Activated gamma-delta T cell (primary cell): Measurements from ENCODE around the gene HES5.
A peak's percentile ranks its signal among the peaks of the same experiment; 100 is the strongest.

Source experiments
- DNase-seq: peaks from one replicate; lab custom pipeline; 2025; lab: John Stamatoyannopoulos, UW

The HES5 gene

DNA sequence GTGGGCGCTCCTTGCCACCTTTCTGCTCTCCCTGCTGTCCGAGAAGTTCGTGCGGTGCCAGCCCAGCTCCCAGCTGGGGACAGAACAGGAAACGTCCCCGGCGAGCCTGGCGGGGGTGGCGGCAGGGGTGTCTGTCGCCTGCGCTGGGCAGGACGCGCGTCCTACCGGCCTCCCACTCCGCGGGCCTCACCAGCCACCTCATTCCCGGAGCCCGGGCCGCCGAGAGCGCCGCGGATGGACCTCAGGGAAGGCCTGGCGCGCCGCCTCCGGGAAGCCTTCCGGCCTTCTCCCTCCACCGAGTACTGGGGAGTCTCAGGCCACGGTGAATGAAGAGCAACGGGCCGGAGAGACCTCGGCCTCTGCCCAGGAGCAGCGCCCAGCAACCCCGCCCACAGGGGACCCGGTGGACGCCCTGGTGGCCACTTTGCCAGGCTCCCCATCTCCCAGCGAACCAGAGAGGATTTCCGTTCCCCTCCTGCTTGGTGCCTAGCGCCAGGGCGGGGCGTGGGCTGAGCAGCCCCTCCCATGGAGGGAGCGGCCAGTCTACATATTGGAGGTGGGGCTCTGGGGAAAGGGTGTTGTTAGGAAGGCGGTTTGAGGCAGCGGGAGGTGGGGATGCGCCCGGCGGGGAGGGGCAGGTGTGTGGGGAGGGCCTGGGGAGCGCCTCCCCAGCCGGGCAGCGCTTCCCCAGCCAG lies 16.6 kb upstream of the HES5 start:
- DNase-seq: peak; percentile 76

DNA sequence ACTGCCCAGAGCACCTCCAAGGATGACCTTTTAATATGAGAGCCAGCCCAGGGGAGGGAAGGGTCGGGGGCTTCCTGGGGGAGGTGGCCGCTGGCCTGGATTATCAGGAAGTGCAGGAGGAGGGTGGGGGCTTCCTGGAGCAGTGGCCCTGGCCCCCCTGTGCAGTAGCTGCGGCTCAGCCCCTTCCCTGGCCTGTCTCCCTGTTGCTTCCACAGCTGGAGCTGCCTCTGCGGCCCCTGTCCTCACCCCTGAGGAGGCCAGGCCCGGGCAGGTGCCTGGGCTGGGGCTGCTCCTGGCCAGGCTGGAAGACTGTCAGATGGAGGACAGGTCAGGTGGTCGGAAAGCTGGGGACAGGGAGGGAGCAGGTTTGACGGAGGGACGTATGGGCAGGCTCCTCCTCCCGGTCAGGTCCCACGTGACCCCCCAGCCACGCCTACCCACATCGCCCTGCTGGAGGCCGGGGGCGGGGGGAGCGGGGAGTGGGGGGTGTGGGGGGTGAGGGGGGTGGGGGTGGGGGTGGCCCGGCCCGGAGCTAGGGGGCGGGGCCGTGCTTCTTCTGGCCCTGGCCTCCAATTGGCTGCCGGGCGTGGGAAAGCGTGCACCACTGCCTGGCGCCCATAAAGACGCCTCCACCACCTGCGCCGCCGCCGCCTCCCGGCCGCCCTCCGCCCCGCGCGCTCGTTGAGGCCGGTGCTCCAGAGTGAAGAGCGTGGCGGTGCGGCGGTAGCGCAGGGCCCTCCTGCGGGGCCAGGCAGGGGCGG lies 15.9 kb upstream of the HES5 start:
- DNase-seq: peak; percentile 89

DNA sequence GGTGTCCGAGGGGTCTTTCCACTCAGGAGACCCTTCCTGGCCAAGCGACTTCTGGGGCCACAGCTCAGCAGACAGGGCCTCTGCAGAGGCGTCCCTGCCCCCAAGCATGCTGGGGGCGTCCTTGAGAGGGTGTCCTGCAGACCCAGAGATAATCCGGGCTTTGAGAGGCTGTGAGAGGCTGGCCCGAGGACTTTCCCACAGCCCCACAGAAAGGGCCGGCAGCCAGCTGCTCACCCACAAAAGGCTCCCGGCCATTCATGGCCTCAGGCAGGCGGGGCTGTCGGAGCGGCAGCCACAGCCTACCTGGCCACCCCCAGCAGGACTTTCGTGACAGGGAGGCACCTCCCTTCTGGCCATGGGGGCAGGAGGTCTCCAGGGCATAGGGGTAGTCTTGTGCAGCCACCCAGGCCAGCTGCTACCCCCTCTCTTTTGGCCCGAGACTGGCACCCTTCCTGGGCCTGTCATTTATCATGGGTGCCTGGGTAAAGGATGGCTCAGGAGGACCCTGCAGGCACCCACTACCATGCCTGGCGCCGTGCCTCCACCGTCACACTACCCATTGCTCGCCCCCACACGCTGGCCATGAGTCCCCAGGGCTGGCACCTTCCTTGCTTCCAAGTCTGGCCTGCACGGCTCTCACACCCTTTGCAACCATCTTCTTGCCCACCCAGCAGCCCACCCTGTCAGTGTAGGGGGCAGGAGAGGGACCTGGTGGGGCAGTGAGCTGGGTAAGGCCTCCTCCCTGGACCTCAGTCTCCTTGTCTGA lies 15.0 kb upstream of the HES5 start:
- no peak for DNase-seq

DNA sequence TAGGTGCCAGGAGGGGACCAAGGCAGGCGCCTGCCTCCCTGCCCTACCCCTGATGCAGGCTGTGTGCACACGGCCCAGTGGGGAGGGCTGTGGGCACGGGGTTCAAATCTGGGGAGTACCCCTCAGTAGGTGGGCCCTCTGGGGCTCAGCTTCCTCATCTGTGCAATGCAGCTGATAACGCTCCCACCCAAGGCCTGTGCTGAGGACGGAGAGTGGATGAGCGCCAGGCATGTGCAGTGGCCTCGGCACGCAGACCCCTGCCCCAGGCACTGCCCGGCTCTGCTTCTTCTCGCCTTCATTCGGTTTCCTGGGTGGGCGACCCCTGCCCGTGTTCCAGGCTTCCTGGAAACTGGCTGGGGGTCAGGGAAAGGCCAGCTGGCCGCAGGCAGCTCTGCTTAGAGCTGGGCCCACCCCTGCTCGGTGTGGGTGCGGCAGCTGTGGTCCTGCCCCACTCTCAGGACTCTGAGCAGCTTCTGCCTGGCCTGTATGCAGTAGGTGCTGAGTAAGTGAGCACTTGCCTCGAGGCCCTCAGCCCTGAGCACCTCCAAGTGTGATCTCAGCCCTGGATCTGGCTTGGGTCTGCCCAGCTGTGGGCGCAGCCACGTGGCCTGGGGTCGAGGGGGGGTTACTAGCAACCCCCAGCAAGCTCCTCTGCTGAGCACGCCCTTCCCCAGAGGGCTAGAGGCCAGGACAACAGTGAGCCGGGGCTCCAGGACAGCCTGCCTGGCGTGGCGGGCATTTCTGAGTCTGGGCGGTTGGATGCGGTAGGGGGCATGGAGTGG lies 14.2 kb upstream of the HES5 start:
- no peak for DNase-seq

DNA sequence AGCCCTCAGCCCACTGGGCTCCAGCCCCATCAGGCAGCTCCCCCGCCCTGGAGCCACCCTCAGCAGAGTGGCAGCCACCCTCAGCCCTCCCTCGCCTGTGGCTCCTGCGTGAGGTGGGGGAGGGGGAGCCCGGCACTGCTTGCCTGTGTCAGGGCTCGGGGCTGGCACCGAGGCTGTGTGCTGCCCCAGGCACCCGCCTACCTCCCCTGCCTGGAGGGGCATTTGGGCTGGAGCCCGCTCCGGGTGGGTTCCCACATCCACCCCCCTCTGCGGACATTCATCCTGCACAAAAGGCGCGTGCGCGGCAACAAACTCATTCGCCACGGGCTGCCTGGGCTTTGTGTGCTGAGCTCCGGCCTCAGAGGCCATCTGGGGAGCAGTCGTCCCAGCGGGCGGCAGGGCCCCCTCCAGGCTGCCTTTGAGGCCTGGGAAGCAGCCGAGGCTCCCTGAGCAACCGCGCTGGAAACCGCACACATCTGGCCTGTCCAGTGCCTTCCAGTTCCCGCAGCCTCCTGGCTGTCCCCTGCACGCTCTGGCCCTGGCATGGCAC lies 13.6 kb upstream of the HES5 start:
- no peak for DNase-seq

DNA sequence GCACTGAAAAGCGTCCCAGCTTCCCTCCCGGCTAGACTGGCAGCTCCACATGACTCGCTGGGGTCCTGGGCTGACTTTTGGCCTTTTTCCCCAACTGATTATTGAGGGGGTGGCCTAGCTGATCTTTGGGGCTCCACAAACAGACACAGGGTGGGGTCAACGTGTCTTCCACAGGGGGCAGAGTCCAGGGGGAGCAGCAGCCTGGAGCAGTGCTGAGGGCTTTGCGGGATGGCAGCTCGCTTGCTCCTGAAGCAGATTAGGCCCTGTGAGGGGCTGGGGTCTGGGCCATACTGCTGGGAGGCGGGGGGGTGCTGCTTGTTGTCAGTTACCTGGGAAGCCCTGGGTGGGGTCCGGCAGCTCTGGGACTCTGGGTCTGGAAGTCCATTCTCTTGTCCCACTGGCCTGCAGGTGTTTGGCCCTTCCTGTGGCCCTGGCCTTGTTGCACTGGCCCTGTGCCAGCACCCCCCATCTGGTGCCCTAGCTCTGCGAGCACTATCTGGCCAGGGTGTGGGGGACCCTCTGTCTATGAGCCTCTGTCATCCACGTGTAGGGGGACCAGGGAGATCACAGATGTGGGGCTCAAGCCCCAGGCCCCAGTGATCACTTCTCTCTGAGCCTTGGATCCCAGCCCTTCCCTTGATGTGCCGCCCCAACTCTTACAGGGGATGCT lies 12.3 kb upstream of the HES5 start:
- no peak for DNase-seq

- no peak for DNase-seq
Observed at GRCh38 chr1:2541619-2542245, 11.7 kb upstream of the HES5 start.

GRCh38 chr1:2540816-2541492 lies 10.9 kb upstream of the HES5 start:
- DNase-seq: no peak

DNA sequence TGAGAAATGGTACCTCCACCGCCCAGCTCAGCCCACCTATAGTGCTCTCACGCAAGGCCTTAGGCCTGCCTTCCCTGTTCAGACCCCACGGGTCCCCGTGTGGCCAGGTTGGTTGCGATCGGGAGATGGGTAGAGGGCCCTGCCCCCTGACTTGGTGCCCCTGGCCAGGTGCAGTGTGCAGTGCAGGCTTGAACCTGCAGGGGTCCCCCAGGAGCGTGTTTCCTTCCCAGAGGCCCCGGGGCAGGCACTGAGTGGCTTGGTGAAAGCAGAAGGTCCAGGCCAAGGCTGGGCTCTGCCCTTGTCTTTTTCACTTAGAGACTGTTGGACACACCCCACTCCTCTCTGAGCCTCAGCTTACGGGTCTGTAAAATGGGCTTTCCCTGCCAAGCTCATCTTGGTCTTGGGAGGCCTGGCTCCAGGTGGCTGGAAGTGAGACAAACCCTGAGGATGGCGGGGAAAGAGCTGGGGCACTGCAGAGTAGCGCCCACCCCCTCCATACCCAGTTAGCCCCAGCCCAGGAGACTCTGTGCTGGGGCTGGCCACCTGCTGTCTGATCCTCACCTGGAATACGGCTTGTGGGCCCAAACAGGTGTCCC lies 9.3 kb upstream of the HES5 start:
- no peak for DNase-seq

DNA sequence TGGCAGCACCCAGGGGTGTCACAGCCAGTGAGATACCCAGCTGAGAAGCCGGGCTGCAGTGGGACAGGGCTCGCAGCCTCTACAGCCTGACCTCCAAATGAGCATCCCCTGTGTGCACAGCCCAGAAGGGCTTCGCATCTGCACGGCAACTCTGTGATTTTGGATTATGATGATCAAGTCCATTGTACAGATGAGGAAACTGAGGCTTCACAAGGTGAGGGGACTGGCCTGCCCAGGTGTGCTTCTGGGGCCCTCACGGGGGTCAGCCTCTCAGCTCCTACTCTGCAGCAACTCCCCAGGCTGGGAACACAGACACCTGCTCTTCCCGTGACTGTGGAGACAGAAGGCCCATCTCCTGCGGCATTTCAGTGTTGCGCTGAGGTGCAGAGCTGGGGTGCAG lies 8.8 kb upstream of the HES5 start:
- DNase-seq: no peak

DNA sequence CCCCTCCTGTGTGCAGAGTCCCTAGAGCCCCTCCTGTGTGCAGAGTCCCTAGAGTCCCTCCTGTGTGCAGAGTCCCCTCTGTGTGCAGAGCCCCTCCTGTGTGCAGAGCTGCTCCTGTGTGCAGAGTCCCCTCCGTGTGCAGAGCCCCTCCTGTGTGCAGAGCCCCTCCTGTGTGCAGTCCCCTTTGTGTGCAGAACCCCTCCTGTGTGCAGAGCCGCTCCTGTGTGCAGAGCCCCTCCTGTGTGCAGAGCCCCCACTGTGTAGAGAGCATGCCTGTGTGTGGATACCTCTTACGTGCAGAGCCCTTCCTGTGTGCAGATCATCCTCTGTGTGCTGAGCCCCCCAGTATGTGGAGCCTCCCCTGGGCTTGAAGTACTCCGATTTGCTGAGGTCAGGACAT lies 8.3 kb upstream of the HES5 start:
- no peak for DNase-seq

DNA sequence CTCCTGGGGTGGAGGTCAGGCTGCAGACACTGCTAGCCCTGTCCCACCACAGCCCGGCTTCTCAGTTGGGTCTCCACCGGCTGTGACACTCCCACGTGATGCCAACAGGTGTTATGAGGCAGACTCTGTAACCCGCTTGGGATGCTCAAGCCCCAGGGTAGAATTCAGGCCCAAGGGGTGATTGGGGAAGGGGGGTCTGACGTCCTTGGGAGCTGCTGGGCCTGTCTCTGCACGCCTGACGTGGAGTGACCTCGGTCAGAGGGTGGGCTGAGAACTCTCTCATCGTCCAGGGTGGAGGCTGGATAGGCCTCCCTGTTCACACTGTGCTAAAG lies 7.7 kb upstream of the HES5 start:
- no peak for DNase-seq

- DNase-seq: no peak
Observed at GRCh38 chr1:2535981-2536380, 5.9 kb upstream of the HES5 start.

DNA sequence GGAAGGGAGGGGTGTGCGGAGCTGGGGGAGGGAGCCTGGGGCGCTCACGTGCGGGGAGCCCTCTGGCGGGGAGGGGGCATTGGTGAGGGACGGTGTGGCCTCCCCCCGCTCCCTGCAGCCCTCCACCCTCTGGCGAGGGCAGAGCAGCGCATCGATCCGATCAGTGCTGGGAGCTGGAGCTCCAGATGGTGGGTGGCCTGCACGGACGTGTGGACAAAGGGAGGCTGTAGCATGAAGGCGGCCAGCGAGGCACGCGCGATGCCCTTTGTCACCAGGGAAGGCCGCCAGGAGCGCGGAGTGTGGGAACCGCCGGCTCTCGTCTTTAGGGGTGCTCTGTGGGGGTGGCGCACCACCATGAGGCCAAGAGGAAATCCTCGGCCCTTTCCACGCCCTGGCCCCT lies 5.4 kb upstream of the HES5 start:
- DNase-seq: no peak

- DNase-seq: no peak
Observed at GRCh38 chr1:2534687-2535441, 4.8 kb upstream of the HES5 start.

- no peak for DNase-seq
Observed at GRCh38 chr1:2534315-2534686, 4.2 kb upstream of the HES5 start.

DNA sequence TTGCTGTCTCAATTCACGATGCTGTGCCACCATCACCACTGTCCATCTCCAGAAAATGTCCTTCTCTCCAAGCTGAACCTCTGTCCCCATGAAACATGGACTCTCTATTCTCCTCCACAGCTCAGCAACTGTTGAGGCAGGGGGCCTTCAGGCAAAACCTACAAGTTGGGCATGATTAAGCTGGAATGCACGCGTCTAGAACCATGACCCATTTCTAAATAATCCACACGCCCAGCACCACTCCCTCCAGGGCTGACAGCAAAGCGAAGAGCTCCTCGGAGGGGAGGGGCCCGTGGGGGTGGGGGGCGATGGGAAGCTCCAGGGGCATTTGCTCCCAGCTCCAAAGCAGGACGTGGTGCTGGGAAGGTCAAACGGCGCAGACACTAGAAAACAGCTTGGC lies 3.3 kb upstream of the HES5 start:
- DNase-seq: no peak

- no peak for DNase-seq
Observed at GRCh38 chr1:2532485-2533160, 2.6 kb upstream of the HES5 start.
